Caki2 (cell line): Measurements from ENCODE around the gene PNLIP. TPM values are rescaled to one million over a fixed set of nuclear protein-coding genes. Genes with fewer than 3 reads are reported as not detected.

ENCODE experiments used
- DNase-seq: peaks from one replicate; pipeline ENCODE4 v3.0.0-alpha.2; 2015; ENCODE audit warnings: low read depth
- in situ Hi-C: cut with HindIII; loops from 2 replicates; pipeline ENCODE4 v1.10.0; 2016; ENCODE audit warnings: low sequenced_read_pairs, low pct_unique_long_range_greater_than_20kb, mixed read lengths
- total RNA-seq: library from RNA; depleted of rRNA; stranded (reverse); fragments of >200 nt; shearing (Covaris generic); gene quantifications from 2 replicates; pipeline ENCODE4 v1.2.3, GENCODE V29; 2014; ENCODE audit warnings: low replicate concordance

Gene PNLIP
- total RNA-seq, 1 experiment from 2014 or later, result not detected

DNA sequence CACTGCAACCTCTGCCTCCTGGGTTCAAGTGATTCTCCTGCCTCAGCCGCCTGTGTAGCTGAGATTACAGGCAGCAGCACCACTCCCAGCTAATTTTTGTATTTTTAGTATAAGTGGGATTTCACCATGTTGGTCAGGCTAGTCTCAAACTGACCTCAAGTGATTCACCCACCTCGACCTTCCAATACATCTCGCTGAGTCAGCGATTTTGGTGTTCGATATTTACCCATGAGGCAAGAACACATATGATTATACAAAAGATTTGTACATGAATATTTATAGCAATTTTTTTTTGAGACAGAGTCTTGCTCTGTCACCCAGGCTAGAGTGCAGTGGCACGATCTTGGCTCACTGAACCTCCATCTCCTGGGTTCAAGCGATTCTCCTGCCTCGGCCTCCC is 19.8 kb downstream of the PNLIP start:
- in situ Hi-C loops, result no loop called here
- no peak for DNase-seq

DNA sequence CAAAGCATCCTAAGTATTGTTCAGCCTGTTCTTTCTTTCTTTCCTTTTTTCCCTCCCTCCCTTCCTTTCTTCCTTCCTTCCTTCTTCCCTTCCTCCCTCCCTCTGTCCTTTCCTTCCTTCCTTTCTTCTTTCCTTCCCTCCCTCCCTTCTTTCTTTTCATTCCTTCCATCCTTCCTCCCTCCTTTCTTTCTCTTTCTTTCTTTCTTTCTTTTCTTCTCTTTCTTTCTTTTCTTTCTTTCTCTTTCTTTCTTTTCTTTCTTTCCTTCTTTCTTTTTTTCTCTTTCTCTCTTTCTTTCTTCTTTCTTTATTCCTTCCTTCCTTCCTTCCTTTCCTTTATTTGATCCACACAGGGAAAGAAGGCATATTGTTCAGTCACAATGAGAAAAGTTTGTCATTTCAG is 21.2 kb downstream of the PNLIP start:
- in situ Hi-C loops, result no loop called here
- no peak for DNase-seq

DNA sequence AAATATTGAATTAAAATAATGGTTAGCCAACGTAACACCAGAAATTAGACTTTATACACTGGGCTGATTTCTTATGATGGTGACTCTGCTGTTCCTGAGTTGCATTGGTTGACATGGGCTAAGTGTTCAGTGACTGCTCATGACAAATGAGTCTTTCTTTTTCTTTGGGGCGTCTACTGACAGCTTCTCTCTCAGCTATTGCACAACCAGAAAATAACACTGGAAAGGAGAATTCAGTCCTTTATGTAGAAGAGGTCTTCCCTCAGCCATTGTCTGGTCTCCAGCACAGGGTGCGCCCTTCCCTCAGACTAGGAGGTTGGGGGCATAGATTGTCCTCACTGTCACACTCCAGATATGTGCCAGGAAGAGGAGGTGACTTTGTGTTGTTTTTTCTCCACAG is 21.6 kb downstream of the PNLIP start:
- in situ Hi-C loops, result no loop called here
- no peak for DNase-seq

DNA sequence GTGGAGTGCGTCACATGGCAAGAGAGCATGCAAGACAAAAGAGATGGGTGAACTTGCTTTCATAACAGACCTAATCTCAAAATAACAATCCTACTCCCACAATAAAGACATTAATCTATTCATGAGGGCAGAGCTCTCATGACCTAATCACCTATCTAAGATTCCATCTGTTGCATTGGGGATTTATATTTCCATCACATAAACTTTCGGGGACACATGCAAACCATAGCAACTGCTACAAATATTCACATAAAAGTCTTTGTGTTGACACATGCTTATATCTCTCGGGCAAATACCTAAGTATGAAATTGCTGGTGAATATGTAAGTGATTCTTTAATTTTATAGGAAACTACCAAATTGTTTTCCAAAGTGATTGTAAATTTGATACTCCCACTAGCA is 29.1 kb downstream of the PNLIP start:
- no peak for DNase-seq
- in situ Hi-C loops, result no loop called here

DNA sequence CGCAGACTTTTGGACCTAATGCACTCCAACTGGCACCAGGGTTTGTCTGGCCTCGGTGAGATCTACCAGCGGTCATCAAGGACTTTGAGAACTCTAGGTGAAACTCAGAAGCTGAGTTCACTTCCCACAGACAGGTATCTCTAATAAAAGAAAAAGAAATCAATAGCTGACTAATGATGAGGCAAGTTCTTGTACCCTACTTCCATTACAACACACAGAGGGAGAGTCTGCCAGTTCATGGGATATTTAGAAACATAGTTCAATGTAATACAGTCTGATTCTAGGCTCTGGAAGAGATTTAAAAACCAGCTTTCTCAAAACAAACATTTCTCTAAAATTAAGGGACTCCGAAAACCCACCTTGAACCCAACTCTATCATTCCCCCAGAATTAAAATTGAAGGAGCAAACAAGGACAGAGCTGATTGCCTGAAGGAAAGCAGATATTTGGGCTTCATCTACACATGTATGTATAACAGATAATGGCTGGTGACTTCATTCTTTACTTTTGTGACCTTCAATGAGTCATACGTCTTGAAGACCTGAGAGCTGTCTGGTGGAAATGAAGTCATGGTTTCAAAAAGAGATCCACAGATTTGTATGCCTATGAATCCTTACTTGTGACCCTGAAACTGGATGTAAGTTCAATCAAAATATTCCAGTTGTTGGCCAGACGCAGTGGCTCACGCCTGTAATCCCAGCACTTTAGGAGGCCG is 42.3 kb downstream of the PNLIP start:
- in situ Hi-C loops, result no loop called here

DNA sequence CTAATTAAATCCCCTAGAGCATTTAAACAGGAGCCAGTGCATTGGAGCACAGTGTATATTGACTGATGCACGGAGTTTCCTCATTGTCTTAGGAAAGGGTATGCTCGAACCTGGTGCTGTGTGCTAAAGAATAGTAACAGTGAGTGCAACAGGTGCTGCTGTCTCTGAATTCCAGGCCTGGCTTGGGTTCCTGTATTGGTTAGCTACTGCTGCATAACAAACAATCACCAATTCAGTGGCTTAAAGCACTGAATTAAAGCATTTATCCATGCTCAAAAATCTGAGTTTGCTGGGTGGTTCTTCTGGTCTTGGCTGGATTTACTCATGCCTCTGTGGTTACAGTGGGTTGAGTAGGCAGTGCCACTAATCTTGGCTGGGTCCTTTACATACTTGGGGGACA is 43.3 kb downstream of the PNLIP start:
- DNase-seq, result no peak
- in situ Hi-C loops, result no loop called here

More for the DNA sequence above, 42.3 kb downstream of the PNLIP start:
- DNase-seq, result no peak

DNA sequence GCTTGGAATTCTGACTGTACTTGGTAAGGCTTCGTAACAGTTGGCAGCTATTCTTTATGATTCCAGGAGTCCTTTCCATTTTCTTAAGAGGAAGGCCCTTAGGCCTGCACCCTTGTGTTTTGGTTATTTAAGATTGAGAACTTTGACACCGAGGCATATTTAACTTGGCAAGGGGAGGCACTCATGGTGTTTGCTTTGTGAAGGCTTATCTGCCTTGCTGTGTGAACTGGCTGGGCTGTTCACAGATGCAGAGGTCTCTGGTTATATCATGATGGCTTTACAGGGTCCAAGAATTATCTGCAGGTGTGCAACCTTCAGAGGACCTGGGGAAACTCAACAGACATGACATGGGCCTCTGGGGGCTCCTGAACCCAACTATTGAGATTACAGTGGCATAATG is 44.2 kb downstream of the PNLIP start:
- in situ Hi-C loops, result no loop called here

DNA sequence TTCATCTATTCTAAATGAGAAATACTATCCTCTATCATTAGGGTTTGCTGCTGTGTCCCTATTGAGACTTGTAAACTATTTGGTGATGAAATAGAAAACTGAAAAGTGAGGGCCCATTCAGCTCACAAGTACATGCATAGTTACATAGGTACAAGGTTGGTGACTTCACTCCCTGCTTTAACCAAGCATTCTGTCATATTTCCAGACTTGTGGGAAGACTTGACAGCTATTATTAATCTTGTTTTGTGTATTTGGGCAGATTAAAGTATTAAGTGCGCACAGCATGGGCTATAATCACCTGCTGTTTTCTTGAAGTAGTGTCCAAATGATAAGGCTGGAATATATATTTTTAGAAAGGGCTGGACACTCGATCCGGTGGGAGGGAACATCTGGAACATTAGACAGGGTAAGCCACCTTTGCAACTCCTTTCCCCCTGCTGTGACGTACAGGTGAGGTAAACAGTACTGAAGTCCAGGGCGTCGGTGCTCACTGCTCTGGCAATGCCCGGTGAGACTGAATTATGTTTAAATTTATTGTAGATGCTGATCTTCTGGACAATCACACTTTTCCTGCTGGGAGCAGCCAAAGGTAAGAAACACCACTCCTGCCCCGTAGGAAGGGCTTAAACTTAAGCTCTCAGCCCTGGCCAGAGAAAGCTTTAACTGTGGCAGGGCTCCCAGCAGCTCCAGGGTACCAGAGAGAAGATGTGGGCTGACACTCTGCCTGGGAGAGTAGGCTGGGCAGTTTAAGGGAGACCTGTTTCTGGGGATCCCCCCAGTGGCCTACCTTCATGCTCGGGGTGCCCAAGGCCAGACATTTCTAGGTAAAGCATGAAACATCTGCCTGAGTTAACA is 45.1 kb downstream of the PNLIP start, which contains the start of gene PNLIPRP1:
Gene PNLIPRP1 (plus strand): TSS at position 370 of the 855 bp plus-strand sequence. CDS start 171 bp downstream, at position 541.
- in situ Hi-C loops, result no loop called here
- no peak for DNase-seq

More for the DNA sequence above, 44.2 kb downstream of the PNLIP start:
- DNase-seq, result no peak

DNA sequence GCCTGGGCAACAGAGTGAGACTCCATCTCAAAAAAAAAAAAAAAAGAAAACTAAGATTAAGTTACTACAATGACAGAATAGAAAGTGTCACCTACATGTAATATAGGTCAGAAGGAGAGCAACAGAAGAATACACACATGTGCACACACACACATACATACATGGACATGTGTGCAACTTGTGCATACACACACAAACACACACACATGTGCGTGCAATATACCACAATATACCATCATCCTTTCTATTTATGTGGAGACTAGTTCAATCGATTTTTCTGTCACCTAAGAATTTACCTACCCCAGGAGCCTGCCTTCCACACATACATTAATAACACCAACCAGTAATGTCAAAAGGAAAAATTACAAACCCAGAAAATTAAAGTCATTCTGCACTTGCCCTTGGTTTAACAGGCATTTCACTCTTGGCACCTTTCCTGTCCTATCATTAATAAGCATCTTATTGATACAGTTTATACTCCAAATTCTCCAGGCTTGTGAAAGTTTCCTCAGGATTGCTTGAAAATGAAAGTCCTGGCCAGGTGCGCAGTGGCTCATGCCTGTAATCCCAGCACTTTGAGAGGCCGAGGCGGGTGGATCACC is 47.5 kb downstream of the PNLIP start:
- in situ Hi-C loops, result no loop called here
- no peak for DNase-seq

DNA sequence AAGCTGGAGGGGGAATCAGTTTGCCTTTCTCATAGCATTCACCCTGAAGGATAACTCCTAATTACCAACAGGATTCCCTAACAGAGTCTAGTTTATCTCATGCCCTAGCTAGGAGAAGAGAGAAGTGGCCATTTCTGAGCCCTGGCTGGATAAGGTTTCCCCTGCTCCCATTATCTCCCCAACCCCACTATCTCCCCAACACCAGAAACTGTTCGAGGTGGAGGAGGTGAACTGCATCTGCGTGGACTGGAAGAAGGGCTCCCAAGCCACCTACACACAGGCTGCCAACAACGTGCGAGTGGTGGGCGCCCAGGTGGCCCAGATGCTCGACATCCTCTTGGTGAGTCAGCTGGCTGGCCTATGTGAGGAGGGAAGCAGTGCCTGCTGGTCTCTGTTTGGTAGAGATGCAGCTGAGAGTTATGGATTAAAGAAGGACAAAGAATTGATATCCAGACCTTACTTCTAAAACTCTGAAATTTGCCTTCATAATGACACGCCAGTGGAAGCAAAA is 48.8 kb downstream of the PNLIP start:
- DNase-seq, result no peak
- in situ Hi-C loops, result no loop called here

DNA sequence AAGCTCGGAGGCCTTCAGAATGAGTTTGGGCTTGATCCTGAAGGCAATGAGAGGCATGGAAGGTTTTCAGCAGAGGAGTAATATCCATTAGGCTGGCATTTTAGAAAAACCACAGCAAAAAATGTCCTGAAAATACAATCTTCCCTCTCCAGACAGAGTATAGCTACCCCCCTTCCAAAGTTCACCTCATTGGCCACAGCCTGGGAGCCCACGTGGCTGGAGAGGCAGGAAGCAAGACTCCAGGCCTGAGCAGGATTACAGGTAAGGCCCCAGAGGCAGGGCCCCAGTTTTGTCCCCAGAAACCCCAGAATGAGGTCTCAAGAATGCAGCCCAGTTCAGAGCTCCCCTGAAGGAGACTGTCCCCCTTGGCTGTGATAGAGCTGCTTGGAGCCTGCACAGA is 50.3 kb downstream of the PNLIP start:
- DNase-seq, result no peak
- in situ Hi-C loops, result no loop called here

DNA sequence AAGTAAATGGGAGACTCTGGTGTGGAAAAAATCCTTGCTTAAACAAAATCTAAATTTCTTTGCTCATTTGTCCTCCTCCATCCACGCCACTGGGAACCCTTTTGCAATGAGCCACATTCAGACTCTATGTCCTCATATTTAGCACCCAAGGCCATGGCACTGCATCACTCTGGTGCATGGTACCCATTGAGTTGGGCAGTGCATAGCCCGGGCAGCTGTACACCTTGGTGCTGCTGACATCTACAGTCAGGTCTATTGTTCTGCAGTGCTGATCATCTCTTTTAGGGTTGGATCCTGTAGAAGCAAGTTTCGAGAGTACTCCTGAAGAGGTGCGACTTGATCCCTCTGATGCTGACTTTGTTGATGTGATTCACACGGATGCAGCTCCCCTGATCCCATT is 51.8 kb downstream of the PNLIP start:
- no peak for DNase-seq
- in situ Hi-C loops, result no loop called here

DNA sequence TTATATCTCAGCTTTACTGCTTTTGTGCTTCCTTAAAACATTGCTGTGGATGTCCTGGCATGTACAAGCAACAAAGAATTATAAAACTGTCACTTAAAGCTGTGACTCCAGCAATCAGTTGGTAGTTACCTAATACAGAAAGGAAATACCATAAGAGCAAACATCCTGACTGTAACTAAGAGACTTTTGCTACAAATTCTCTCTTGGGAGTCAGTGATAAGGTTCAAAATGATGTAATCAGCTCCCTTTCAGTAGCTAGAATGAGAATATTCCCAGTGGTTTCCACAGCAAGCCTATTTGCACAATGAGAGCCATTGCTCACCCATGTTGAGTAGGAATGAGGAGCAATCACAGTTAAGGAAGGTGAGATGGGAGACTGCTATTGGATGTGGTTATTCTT is 52.6 kb downstream of the PNLIP start:
- in situ Hi-C loops, result no loop called here
- no peak for DNase-seq

DNA sequence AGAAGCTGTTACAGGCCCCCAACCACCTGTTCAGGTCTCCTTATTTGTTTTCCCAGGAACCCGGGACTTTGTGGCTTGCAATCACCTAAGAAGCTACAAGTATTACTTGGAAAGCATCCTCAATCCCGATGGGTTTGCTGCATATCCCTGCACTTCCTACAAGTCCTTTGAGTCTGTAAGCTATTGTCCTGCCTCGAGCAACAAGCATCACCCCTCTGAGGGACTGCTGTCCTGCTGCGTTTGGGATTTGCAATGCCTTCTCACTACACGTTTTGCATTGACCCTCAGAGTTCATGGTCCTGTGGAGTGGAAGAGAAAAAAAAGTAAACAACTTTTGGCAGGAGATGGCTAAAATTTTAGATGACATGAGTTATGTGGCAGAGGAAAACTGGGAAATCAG is 54.3 kb downstream of the PNLIP start:
- DNase-seq, result no peak
- in situ Hi-C loops, result no loop called here

DNA sequence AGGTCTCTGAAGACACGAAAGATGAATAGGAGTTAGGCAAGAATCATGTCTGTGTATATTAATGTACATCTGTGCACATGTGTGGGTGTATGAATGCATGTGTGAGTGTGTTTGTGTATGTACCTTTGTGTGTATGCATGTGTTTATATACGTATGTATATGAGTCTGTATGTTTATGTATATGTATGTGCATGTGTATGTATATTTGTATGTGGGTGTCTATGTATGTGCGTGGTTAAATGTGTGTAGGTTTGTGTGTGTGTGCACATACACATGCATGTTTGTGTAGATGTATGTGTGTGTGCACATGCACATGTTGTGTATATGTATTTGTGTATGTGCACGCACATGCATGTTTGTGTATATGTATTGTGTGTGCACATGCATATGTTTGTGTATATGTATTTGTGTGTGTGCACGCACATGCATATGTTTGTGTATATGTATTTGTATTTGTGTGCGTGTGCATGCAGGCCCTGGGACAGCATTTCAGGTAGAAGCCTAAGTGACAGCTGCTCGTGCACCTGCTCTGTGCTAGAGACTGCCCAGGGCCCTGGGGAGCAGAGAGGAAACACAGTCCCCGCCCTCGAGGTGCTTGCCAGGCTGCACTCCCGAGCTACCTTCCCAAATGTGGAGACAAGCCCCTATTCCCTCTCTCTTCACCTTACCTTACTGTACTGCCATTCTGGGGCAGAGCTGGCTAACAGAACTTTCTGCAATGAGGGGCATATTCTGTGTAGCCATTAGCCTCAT is 57.1 kb downstream of the PNLIP start:
- DNase-seq, result no peak
- in situ Hi-C loops, result no loop called here

DNA sequence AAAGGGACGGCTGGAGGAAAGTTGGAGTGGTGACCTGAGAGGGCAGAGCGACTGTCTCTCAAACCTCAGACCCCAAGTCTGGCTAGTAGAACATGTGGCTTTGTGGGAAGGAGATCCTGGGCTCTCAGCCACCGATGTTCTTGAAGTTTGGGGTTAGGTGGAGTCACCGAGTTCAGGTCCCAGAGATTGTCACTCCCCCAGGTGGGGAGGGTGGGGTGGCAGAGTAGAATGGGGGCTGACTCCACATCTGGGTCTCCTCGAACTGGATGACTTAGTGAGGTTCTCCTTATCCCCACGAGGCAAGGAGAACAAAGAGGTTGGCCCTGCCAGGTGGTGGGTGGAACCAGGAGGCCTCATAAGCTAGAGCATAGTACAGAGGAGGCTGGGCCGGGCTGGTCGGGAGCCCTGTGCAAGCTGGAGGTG is 60.3 kb downstream of the PNLIP start:
- no peak for DNase-seq
- in situ Hi-C loops, result no loop called here

DNA sequence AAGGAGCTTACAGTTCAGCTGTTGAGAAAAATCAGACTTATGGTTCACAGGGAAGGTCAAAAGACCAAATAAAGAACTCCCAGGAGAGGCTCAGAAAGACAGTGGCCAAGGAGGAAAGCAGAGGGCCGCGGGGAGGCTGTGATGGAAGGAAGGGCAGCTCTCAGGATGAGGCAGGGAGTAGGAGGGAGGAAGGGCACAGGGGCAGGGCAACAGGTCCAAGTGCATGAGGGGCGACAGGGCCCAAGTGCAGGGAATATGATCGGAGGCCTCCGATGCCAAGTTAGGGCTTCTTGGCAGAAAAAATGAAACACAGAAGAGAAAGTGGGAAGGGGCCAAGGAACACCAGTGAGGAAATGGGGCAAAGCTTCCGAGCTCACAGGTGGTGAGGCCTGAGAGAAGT is 61.6 kb downstream of the PNLIP start:
- in situ Hi-C loops, result no loop called here
- DNase-seq, result no peak
